Fibroblast of lung (primary cell): ENCODE data around the gene GPR32. TPM values are rescaled to one million over a fixed set of nuclear protein-coding genes. Genes with fewer than 3 reads are reported as not detected.
"Not testable (repeated sequence)": the region's sequence is repeated elsewhere in the genome, so short reads cannot be mapped to it uniquely, and the experiment has no call there.

Experiments
- DNase-seq, 2 donors: peaks; one replicate each; pipeline versions ENCODE4 v3.0.0 to v3.0.0-alpha.2; 2010; ENCODE audit warnings: low read depth in 2 of 2
- H2AFZ ChIP-seq: 2 replicates; pipeline ENCODE4 v1.5.1; 2012; ENCODE audit warnings: low read length, control low read depth, inconsistent platforms
- H3K27ac ChIP-seq: 2 replicates; pipeline ENCODE4 v1.5.1; 2011; ENCODE audit warnings: low read length, control low read depth; ENCODE audit not compliant: insufficient read depth
- H3K27me3 ChIP-seq: 2 replicates; pipeline ENCODE4 v1.5.1; 2011; ENCODE audit warnings: mild to moderate bottlenecking, low read length; ENCODE audit not compliant: control insufficient read depth, insufficient read depth
- H3K36me3 ChIP-seq: 2 replicates; pipeline ENCODE4 v1.5.1; 2011; ENCODE audit warnings: low read length; ENCODE audit not compliant: control insufficient read depth, insufficient read depth
- H3K4me1 ChIP-seq: 2 replicates; pipeline ENCODE4 v1.5.1; 2011; ENCODE audit warnings: low read length; ENCODE audit not compliant: control insufficient read depth, insufficient read depth; ENCODE audit errors: extremely low read depth
- H3K4me2 ChIP-seq: 2 replicates; pipeline ENCODE4 v1.5.1; 2011; ENCODE audit warnings: low read length, control low read depth; ENCODE audit not compliant: insufficient read depth; ENCODE audit errors: extremely low read depth
- H3K4me3 ChIP-seq, 4 experiments: fragments of 200-600 bp in 1 of 4; sonication (generic) in 1 of 4; replicated peaks in 1 of 4; 2 replicates each; pipeline ENCODE4 v1.5.1; 2011 to 2016; ENCODE audit warnings: low read length in 4 of 4, low read depth in 3 of 4, mild to moderate bottlenecking in 3 of 4, control low read depth in 2 of 4, inconsistent platforms in 1 of 4, mixed read lengths in 1 of 4; ENCODE audit not compliant: insufficient read depth in 1 of 4; ENCODE audit errors: control extremely low read depth in 1 of 4
- H3K79me2 ChIP-seq: 2 replicates; pipeline ENCODE4 v1.5.1; 2012; ENCODE audit warnings: mild to moderate bottlenecking, low read length, inconsistent platforms; ENCODE audit not compliant: control insufficient read depth, insufficient read depth
- H3K9ac ChIP-seq: 2 replicates; pipeline ENCODE4 v1.5.1; 2011; ENCODE audit warnings: mild to moderate bottlenecking, low read length, control low read depth; ENCODE audit not compliant: insufficient read depth
- H3K9me3 ChIP-seq: 2 replicates; pipeline ENCODE4 v1.5.1; 2012; ENCODE audit warnings: low read depth, low read length; ENCODE audit not compliant: control insufficient read depth, insufficient read depth
- H4K20me1 ChIP-seq: 2 replicates; pipeline ENCODE4 v1.5.1; 2011; ENCODE audit warnings: low read length; ENCODE audit not compliant: control insufficient read depth, insufficient read depth; ENCODE audit errors: extremely low read depth
- CTCF ChIP-seq, 2 donors: IDR thresholded peaks in 1 of 2; conservative IDR thresholded peaks in 1 of 2; 1 replicate in 1 of 2; 2 replicates in 1 of 2; pipeline ENCODE4 v1.5.1; 2011 to 2012; ENCODE audit warnings: low read length in 2 of 2, control low read depth in 1 of 2, inconsistent platforms in 1 of 2, low read depth in 1 of 2, mild to moderate bottlenecking in 1 of 2
- EZH2 ChIP-seq: IDR thresholded peaks from 2 replicates; pipeline ENCODE4 v1.5.1; 2012; ENCODE audit warnings: low read length, control low read depth, mild to moderate bottlenecking; ENCODE audit errors: missing control alignments
- polyA plus RNA-seq, 2 donors: library from polyadenylated mRNA; depleted of rRNA in 1 of 2; stranded (reverse) in 1 of 2; unstranded in 1 of 2; fragments of >200 nt; gene quantifications; 2 replicates each; pipeline ENCODE4 v1.2.1, GENCODE V29; 2011 to 2012; ENCODE audit warnings: missing spikeins in 1 of 2
- total RNA-seq: library from RNA; depleted of rRNA; stranded (reverse); fragments of >200 nt; gene quantifications from 2 replicates; pipeline ENCODE4 v1.2.1, GENCODE V29; 2014

The GPR32 gene
- total and polyA plus RNA-seq, 2 donors (not counting 1 experiment from before 2014, with no cell fraction given), result not detected

GRCh38 chr19:50764409-50764808 is 5.9 kb upstream of the GPR32 start:
- H3K4me3 ChIP-seq, result no peak overlapping the region
- no peak overlapping the region for H2AFZ ChIP-seq
- no peak overlapping the region for H3K9ac ChIP-seq
- no peaks in the 10 kb centered on the region for H3K9me3 ChIP-seq
- H3K36me3 ChIP-seq, result no peaks in the 10 kb centered on the region
- H3K27me3 ChIP-seq, result no peaks in the 10 kb centered on the region
- DNase-seq, result no peak
- H4K20me1 ChIP-seq, result no peaks in the 10 kb centered on the region
- no peak for TF ChIP-seq EZH2
- TF ChIP-seq CTCF (conservative IDR thresholded peaks at IDR 0.05 in 1 of 2, IDR thresholded peaks at IDR 0.05 in 1 of 2; ENCODE audit: low read depth in 1 of 2, low read length in 2 of 2), result no peak
- H3K79me2 ChIP-seq, result no peaks in the 10 kb centered on the region
- H3K4me1 ChIP-seq, result no peaks in the 10 kb centered on the region
- no peak overlapping the region for H3K4me2 ChIP-seq
- H3K27ac ChIP-seq, result no peak overlapping the region

GRCh38 chr19:50766746-50767145 is 3.5 kb upstream of the GPR32 start:
- not testable (repeated sequence) for H3K27ac ChIP-seq, DNase-seq, H2AFZ ChIP-seq, H3K36me3 ChIP-seq, H3K27me3 ChIP-seq, H3K79me2 ChIP-seq, H3K9me3 ChIP-seq, H3K4me3 ChIP-seq, H3K4me2 ChIP-seq, H3K9ac ChIP-seq, H4K20me1 ChIP-seq, H3K4me1 ChIP-seq

- H3K4me2 ChIP-seq, H3K9ac ChIP-seq, H2AFZ ChIP-seq, H3K36me3 ChIP-seq, DNase-seq, H3K4me1 ChIP-seq, H3K4me3 ChIP-seq, H3K9me3 ChIP-seq, H3K27me3 ChIP-seq, H4K20me1 ChIP-seq, H3K79me2 ChIP-seq, H3K27ac ChIP-seq: not testable (repeated sequence)
These were observed 3.0 kb upstream of the GPR32 start for GRCh38 chr19:50767263-50767662.

GRCh38 chr19:50768277-50768676 is 2.0 kb upstream of the GPR32 start:
- no peak overlapping the region for H3K4me3 ChIP-seq
- H3K36me3 ChIP-seq, result no peaks in the 10 kb centered on the region
- H3K79me2 ChIP-seq, result no peaks in the 10 kb centered on the region
- TF ChIP-seq EZH2 (no peak), CTCF (conservative IDR thresholded peaks at IDR 0.05 in 1 of 2, IDR thresholded peaks at IDR 0.05 in 1 of 2; ENCODE audit: low read depth in 1 of 2, low read length in 2 of 2) (no peak)
- no peaks in the 10 kb centered on the region for H4K20me1 ChIP-seq
- H3K9me3 ChIP-seq, result no peaks in the 10 kb centered on the region
- no peak overlapping the region for H3K27ac ChIP-seq
- no peak overlapping the region for H3K4me2 ChIP-seq
- H2AFZ ChIP-seq, result no peak overlapping the region
- no peaks in the 10 kb centered on the region for H3K27me3 ChIP-seq
- no peak overlapping the region for H3K9ac ChIP-seq
- no peak for DNase-seq
- no peaks in the 10 kb centered on the region for H3K4me1 ChIP-seq
